Stimulated activated naive B cell treated with anti-CD40 and anti-IgM and Interleukin-4, amounts not matched to agents 10 μg/mL and 1 μg/mL and 100 μg/mL, for 72 hours (primary cell): Measurements from ENCODE around the gene JAKMIP2.
A peak's percentile ranks its signal among the peaks of the same experiment; 100 is the strongest.

Source experiments
- ATAC-seq, 2 donors: fragments of 150-1000 bp; cut with Tn5 transposase; replicated peaks; 2 replicates each; pipeline ENCODE4 v1.10.0; 2021; ENCODE audit warnings: moderate library complexity in 1 of 2
- DNase-seq: peaks from one replicate; pipeline ENCODE4 v3.0.0; 2021
- H3K27ac Mint-ChIP-seq: one replicate; pipeline ENCODE4 v1.8.0; 2022; ENCODE audit warnings: mild to moderate bottlenecking, mixed read lengths
- H3K27me3 Mint-ChIP-seq, 2 donors: one replicate each; pipeline ENCODE4 v1.8.0; 2022; ENCODE audit warnings: mixed read lengths in 2 of 2
- H3K36me3 Mint-ChIP-seq, 2 donors: one replicate each; pipeline ENCODE4 v1.8.0; 2022; ENCODE audit warnings: mixed read lengths in 2 of 2, mild to moderate bottlenecking in 1 of 2
- H3K4me1 Mint-ChIP-seq, 2 donors: one replicate each; pipeline ENCODE4 v1.8.0; 2022; ENCODE audit warnings: mixed read lengths in 2 of 2, mild to moderate bottlenecking in 1 of 2
- H3K4me3 Mint-ChIP-seq, 2 donors: one replicate each; pipeline ENCODE4 v1.8.0; 2022; ENCODE audit warnings: mild to moderate bottlenecking in 2 of 2, mixed read lengths in 2 of 2, moderate library complexity in 1 of 2
- H3K9me3 Mint-ChIP-seq, 2 donors: one replicate each; pipeline ENCODE4 v1.8.0; 2022; ENCODE audit warnings: mixed read lengths in 2 of 2, mild to moderate bottlenecking in 1 of 2

Gene JAKMIP2

DNA sequence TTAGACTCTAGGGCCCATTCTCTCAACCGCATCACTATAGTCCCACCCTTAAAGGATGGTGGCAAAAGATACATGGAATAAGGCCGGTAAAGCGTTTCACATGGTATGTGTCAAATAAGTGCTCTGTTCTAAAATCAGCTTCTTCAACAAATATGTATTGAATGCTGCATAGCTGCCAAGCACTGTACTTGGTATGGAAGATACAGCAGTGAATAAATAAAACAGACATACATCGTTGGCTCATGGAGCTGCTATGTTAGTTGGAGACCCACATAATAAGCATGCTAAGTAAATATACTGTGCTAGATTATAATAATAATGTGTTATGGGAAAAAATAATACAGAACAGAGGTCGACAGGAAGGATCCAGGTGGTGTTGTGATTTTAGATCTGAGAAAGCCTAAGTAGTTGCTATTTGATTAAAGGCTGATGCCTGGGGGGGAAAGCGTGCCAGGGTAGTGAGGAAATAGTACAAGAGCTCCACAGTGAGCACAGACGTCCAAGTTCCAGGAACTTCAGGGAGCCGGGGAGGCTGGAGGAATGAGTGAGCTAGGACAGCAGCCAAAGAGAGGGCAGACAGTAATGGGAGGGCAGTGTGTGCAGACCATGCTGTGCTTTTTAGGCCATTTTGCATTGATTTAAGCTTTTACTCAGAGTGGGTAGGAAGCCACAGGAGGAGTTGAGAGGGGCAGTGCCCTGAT, 93.7 kb downstream of the JAKMIP2 start:
- DNase-seq (no peak), ATAC-seq (no peak)
- Mint-ChIP-seq H3K9me3 (no peaks in the 10 kb centered on the region), H3K27me3 (no peaks in the 10 kb centered on the region), H3K4me1 (no peaks in the 10 kb centered on the region), H3K4me3 (no peak overlapping the region), H3K27ac (no peak overlapping the region), H3K36me3 (no peaks in the 10 kb centered on the region)

GRCh38 chr5:147687118-147687517, 95.4 kb downstream of the JAKMIP2 start:
- no peaks in the 10 kb centered on the region for H3K9me3 Mint-ChIP-seq
- no peaks in the 10 kb centered on the region for H3K4me1 Mint-ChIP-seq
- ATAC-seq (no peak), DNase-seq (no peak)
- H3K27me3 Mint-ChIP-seq: no peaks in the 10 kb centered on the region
- H3K36me3 Mint-ChIP-seq: no peaks in the 10 kb centered on the region
- no peak overlapping the region for H3K27ac Mint-ChIP-seq
- no peak overlapping the region for H3K4me3 Mint-ChIP-seq

DNA sequence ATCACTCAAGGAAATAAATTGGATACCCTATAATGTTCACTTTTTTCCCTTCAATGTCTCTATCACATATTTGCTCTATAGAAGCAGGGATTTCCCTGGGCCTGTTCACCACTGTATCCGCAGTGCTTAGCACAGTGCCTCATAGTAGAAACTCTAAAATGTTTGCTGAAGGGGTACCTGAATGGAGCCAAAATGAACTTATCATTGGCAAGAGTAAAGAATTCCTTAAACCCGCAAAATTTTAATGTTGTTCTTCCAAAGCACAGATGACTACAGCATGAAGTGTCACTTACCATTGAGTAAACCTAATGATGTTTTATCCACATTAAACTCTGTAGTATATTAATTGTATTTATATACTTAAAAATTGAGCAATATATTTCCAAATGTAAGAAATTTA, 96.1 kb downstream of the JAKMIP2 start:
- no peak overlapping the region for H3K4me3 Mint-ChIP-seq
- DNase-seq (no peak), ATAC-seq (no peak)
- no peaks in the 10 kb centered on the region for H3K36me3 Mint-ChIP-seq
- H3K27ac Mint-ChIP-seq: no peak overlapping the region
- no peaks in the 10 kb centered on the region for H3K9me3 Mint-ChIP-seq
- no peaks in the 10 kb centered on the region for H3K4me1 Mint-ChIP-seq
- H3K27me3 Mint-ChIP-seq: no peaks in the 10 kb centered on the region

GRCh38 chr5:147685993-147686392, 96.5 kb downstream of the JAKMIP2 start:
- DNase-seq: no peak
- Mint-ChIP-seq H3K4me1 (no peaks in the 10 kb centered on the region), H3K4me3 (no peak overlapping the region), H3K36me3 (no peaks in the 10 kb centered on the region), H3K27me3 (no peaks in the 10 kb centered on the region), H3K27ac (no peak overlapping the region), H3K9me3 (no peaks in the 10 kb centered on the region)
- no peak for ATAC-seq

- H3K4me1 Mint-ChIP-seq: peaks cover 4 to 6% of the 10 kb centered on the region in 2 donors
- no peaks in the 10 kb centered on the region for H3K9me3 Mint-ChIP-seq
- H3K36me3 Mint-ChIP-seq: peaks cover 0 to 9% of the 10 kb centered on the region in 2 donors
- H3K27ac Mint-ChIP-seq: no peak overlapping the region
- H3K4me3 Mint-ChIP-seq: no peak overlapping the region
- H3K27me3 Mint-ChIP-seq: no peaks in the 10 kb centered on the region
- ATAC-seq: no peak
- no peak for DNase-seq
Measured at GRCh38 chr5:147675168-147675567, 107.4 kb downstream of the JAKMIP2 start.

DNA sequence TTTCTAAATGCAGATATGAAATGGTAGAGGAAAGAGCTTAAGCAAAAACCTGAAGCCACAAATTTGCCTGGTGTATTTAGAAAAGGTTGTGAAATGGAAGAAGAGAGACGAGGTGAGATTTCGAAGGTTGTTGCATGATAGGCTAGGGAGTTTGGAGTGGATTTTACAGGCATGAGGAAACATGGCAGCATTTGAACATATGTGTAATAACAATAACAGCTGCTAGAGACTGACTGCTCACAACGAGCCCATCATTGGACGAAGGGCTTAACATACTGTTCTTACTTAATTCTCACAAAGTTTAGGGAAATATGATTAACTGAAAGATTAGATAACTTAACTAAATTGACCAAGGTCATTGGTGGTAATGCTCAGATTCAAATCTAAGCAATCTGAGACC, 108.1 kb downstream of the JAKMIP2 start:
- Mint-ChIP-seq H3K27ac (no peak overlapping the region), H3K4me1 (peaks cover 4 to 6% of the 10 kb centered on the region in 2 donors), H3K27me3 (no peaks in the 10 kb centered on the region), H3K9me3 (no peaks in the 10 kb centered on the region), H3K36me3 (peaks cover 0 to 9% of the 10 kb centered on the region in 2 donors), H3K4me3 (no peak overlapping the region)
- ATAC-seq: no peak
- no peak for DNase-seq

GRCh38 chr5:147673791-147674190, 108.7 kb downstream of the JAKMIP2 start:
- Mint-ChIP-seq H3K27me3 (no peaks in the 10 kb centered on the region), H3K9me3 (no peaks in the 10 kb centered on the region), H3K27ac (no peak overlapping the region), H3K4me3 (no peak overlapping the region), H3K36me3 (peaks cover 0 to 9% of the 10 kb centered on the region in 2 donors), H3K4me1 (peaks cover 4 to 6% of the 10 kb centered on the region in 2 donors)
- DNase-seq (no peak), ATAC-seq (no peak)

GRCh38 chr5:147673266-147673665, 109.3 kb downstream of the JAKMIP2 start:
- DNase-seq: no peak
- Mint-ChIP-seq H3K4me3 (no peak overlapping the region), H3K9me3 (no peaks in the 10 kb centered on the region), H3K27me3 (no peaks in the 10 kb centered on the region), H3K4me1 (peaks cover 4 to 6% of the 10 kb centered on the region in 2 donors), H3K27ac (no peak overlapping the region), H3K36me3 (peaks cover 0 to 9% of the 10 kb centered on the region in 2 donors)
- ATAC-seq: no peak

- no peak overlapping the region for H3K27ac Mint-ChIP-seq
- no peaks in the 10 kb centered on the region for H3K27me3 Mint-ChIP-seq
- DNase-seq (no peak), ATAC-seq (peak; percentile 14 to 15)
- H3K4me3 Mint-ChIP-seq: no peak overlapping the region
- H3K36me3 Mint-ChIP-seq: peaks cover 0 to 9% of the 10 kb centered on the region in 2 donors
- no peaks in the 10 kb centered on the region for H3K9me3 Mint-ChIP-seq
- H3K4me1 Mint-ChIP-seq: peaks cover 4 to 6% of the 10 kb centered on the region in 2 donors
Measured at GRCh38 chr5:147671365-147671764, 111.2 kb downstream of the JAKMIP2 start.

GRCh38 chr5:147670815-147671214, 111.7 kb downstream of the JAKMIP2 start:
- peaks cover 4 to 6% of the 10 kb centered on the region in 2 donors for H3K4me1 Mint-ChIP-seq
- peaks cover 0 to 9% of the 10 kb centered on the region in 2 donors for H3K36me3 Mint-ChIP-seq
- DNase-seq (no peak), ATAC-seq (peak; percentile 89 to 90)
- H3K27ac Mint-ChIP-seq: no peak overlapping the region
- no peaks in the 10 kb centered on the region for H3K9me3 Mint-ChIP-seq
- H3K4me3 Mint-ChIP-seq: no peak overlapping the region
- no peaks in the 10 kb centered on the region for H3K27me3 Mint-ChIP-seq

GRCh38 chr5:147669169-147669869, 113.2 kb downstream of the JAKMIP2 start:
- H3K36me3 Mint-ChIP-seq: peaks cover 0 to 9% of the 10 kb centered on the region in 2 donors
- no peak for DNase-seq
- H3K27me3 Mint-ChIP-seq: no peaks in the 10 kb centered on the region

GRCh38 chr5:147668385-147668784, 114.1 kb downstream of the JAKMIP2 start:
- H3K4me3 Mint-ChIP-seq: no peak overlapping the region
- H3K9me3 Mint-ChIP-seq: no peaks in the 10 kb centered on the region
- ATAC-seq (no peak), DNase-seq (no peak)
- peaks cover 4 to 6% of the 10 kb centered on the region in 2 donors for H3K4me1 Mint-ChIP-seq
- no peak overlapping the region for H3K27ac Mint-ChIP-seq
- no peaks in the 10 kb centered on the region for H3K27me3 Mint-ChIP-seq
- H3K36me3 Mint-ChIP-seq: peaks cover 0 to 9% of the 10 kb centered on the region in 2 donors

More at GRCh38 chr5:147669169-147669869, 113.2 kb downstream of the JAKMIP2 start:
- peaks cover 4 to 6% of the 10 kb centered on the region in 2 donors for H3K4me1 Mint-ChIP-seq
- no peak for ATAC-seq
- H3K27ac Mint-ChIP-seq: no peak overlapping the region
- H3K9me3 Mint-ChIP-seq: no peaks in the 10 kb centered on the region
- no peak overlapping the region for H3K4me3 Mint-ChIP-seq

DNA sequence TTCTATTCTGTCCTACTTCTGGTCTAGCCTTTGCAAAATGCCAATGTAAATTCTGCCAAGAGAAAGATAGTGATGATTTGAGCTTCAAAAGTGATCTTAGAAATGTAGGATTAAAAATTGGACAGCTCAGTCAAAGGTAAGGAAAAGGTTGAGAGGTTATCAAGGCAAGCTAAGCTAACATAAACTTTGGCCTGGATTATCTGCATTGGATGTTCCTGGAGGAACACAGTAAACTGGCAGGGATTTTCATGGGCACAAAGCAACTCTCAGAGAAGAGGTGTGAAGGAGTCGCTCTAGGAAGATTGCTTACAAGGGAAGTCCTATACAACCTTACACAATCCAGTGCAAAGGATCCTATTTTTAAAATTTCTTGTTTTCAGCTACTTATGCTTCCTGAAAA, 115.2 kb downstream of the JAKMIP2 start:
- Mint-ChIP-seq H3K27me3 (no peaks in the 10 kb centered on the region), H3K4me3 (no peak overlapping the region), H3K9me3 (no peaks in the 10 kb centered on the region), H3K4me1 (peaks cover 4 to 6% of the 10 kb centered on the region in 2 donors), H3K36me3 (peaks cover 0 to 9% of the 10 kb centered on the region in 2 donors), H3K27ac (no peak overlapping the region)
- no peak for ATAC-seq
- no peak for DNase-seq

- no peaks in the 10 kb centered on the region for H3K9me3 Mint-ChIP-seq
- H3K27me3 Mint-ChIP-seq: no peaks in the 10 kb centered on the region
- peaks cover 4 to 6% of the 10 kb centered on the region in 2 donors for H3K4me1 Mint-ChIP-seq
- no peak overlapping the region for H3K4me3 Mint-ChIP-seq
- H3K36me3 Mint-ChIP-seq: peaks cover 0 to 5% of the 10 kb centered on the region in 2 donors
- H3K27ac Mint-ChIP-seq: no peak overlapping the region
- DNase-seq: no peak
- no peak for ATAC-seq
Measured at GRCh38 chr5:147666419-147666818, 116.1 kb downstream of the JAKMIP2 start.

DNA sequence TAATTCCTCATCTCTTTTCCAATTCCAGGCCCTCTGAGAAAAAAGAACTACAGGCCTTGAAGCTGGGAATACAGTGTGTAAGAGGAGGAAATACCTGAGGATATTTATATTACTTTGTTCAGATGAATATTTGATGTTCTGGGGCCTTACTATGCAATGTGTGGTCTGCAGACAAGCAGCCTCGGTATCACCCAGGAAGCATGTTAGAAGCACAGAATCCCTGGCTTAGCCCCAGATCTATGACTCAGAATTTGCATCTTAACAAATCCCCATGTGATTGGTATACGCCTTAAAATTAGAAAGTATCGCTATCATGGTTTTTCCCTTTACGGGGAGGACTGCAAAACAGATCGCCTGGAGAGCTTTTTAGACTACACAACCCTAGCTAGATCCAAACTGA, 121.0 kb downstream of the JAKMIP2 start:
- H3K4me1 Mint-ChIP-seq: no peaks in the 10 kb centered on the region
- peaks cover 2 to 3% of the 10 kb centered on the region in 2 donors for H3K9me3 Mint-ChIP-seq
- H3K27ac Mint-ChIP-seq: no peak overlapping the region
- H3K36me3 Mint-ChIP-seq: peaks cover 2 to 22% of the 10 kb centered on the region in 2 donors
- H3K27me3 Mint-ChIP-seq: no peaks in the 10 kb centered on the region
- DNase-seq: no peak
- ATAC-seq: no peak
- H3K4me3 Mint-ChIP-seq: no peak overlapping the region
